ENCODE measurements around the gene MYCN.

Gene MYCN

DNA sequence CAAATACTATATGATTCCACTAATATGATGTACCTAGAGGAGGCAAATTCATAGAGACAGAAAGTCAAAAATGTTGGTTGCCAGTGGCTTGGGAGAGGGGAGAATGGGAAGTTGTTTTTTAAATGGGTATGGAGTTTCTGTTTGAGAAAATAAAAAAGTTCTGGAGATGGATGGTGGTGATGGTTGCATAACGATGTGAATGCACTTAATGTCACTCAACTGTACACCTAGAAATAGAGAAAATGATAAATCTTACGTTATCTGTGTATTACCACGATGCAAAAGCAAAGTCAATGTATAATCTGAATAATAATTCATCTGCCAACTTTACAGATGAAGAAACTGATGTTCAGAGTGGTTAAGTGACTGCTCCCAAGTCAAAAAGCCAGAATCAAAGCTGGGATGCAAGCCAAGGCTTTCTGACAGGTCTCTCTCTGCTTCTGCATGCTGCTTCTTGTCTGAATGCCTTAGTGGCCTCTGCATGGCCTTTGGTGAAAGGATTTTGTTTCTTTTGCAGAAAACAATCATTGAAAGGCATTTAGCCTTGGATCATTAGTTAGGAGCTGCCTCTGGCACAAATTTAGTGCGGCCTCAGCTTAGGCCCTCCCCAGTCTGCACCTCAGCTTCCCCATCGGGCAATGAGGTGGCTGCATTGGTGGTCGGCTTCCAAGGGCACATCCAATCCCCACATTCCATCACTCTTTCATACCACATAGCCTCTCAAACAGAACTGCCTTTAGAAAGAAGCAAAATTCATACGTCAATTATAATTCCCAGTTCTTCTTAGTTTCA lies 46.5 kb upstream of the MYCN start:
- H3K4me2 ChIP-seq (ENCODE audit: low read length) = no peak overlapping the region
- no peak overlapping the region for H3K4me3 ChIP-seq (ENCODE audit: low read depth, low read length)
- no peaks in the 10 kb centered on the region for H3K27me3 ChIP-seq (ENCODE audit: control insufficient read depth, insufficient read depth, low read length)
- no peaks in the 10 kb centered on the region for H3K36me3 ChIP-seq (ENCODE audit: control insufficient read depth, insufficient read depth, low read length)
- no peak overlapping the region for H3K9ac ChIP-seq
- no peak overlapping the region for H3K27ac ChIP-seq
- no peaks in the 10 kb centered on the region for H3K9me3 ChIP-seq (ENCODE audit: control insufficient read depth, low read length)
- no peaks in the 10 kb centered on the region for H3K79me2 ChIP-seq
- TF ChIP-seq, protein P1, sequence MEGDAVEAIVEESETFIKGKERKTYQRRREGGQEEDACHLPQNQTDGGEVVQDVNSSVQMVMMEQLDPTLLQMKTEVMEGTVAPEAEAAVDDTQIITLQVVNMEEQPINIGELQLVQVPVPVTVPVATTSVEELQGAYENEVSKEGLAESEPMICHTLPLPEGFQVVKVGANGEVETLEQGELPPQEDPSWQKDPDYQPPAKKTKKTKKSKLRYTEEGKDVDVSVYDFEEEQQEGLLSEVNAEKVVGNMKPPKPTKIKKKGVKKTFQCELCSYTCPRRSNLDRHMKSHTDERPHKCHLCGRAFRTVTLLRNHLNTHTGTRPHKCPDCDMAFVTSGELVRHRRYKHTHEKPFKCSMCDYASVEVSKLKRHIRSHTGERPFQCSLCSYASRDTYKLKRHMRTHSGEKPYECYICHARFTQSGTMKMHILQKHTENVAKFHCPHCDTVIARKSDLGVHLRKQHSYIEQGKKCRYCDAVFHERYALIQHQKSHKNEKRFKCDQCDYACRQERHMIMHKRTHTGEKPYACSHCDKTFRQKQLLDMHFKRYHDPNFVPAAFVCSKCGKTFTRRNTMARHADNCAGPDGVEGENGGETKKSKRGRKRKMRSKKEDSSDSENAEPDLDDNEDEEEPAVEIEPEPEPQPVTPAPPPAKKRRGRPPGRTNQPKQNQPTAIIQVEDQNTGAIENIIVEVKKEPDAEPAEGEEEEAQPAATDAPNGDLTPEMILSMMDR (IDR thresholded peaks at IDR 0.05) = no peak
- no peaks in the 10 kb centered on the region for H3K4me1 ChIP-seq
- H2AFZ ChIP-seq = no peak overlapping the region

DNA sequence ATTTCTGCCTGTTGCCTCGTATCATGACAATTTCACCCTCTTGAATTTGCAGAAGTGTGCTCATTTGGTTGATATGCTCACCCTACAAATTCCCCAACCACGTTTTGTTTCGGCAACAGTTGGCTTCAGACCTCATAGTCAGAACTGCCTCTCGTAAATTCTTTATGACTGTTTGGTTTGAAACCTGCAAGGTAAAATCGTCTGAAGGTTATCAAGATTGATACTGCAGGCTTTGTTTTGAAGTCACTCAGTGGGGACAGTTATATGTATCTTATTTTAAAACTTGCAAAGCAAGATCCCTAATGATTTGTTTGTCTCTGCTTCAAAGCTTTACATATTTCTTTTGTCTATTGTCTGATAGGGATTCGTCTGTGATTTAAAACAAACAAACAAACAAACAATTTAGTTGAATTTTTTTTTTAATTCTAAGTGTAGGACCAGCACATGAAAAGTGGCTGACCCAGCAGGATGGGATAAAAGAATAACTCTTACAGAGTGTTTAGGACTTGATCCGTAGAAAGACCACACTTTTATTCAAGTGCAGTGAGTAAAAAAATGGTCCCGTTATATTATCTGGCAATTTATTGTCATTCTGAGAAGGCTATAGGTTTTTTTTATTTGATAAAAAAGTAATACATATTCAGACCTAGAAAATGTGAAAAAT lies 45.7 kb upstream of the MYCN start:
- Histone ChIP-seq H3K4me1 (no peaks in the 10 kb centered on the region), H3K36me3 (ENCODE audit: control insufficient read depth, insufficient read depth, low read length) (no peaks in the 10 kb centered on the region), H3K27ac (no peak overlapping the region), H3K9me3 (ENCODE audit: control insufficient read depth, low read length) (no peaks in the 10 kb centered on the region), H3K79me2 (no peaks in the 10 kb centered on the region), H3K9ac (no peak overlapping the region), H2AFZ (no peak overlapping the region), H3K4me2 (ENCODE audit: low read length) (no peak overlapping the region), H3K27me3 (ENCODE audit: control insufficient read depth, insufficient read depth, low read length) (no peaks in the 10 kb centered on the region), H3K4me3 (ENCODE audit: low read depth, low read length) (no peak overlapping the region)
- TF ChIP-seq, protein P1 (IDR thresholded peaks at IDR 0.05) = no peak

DNA sequence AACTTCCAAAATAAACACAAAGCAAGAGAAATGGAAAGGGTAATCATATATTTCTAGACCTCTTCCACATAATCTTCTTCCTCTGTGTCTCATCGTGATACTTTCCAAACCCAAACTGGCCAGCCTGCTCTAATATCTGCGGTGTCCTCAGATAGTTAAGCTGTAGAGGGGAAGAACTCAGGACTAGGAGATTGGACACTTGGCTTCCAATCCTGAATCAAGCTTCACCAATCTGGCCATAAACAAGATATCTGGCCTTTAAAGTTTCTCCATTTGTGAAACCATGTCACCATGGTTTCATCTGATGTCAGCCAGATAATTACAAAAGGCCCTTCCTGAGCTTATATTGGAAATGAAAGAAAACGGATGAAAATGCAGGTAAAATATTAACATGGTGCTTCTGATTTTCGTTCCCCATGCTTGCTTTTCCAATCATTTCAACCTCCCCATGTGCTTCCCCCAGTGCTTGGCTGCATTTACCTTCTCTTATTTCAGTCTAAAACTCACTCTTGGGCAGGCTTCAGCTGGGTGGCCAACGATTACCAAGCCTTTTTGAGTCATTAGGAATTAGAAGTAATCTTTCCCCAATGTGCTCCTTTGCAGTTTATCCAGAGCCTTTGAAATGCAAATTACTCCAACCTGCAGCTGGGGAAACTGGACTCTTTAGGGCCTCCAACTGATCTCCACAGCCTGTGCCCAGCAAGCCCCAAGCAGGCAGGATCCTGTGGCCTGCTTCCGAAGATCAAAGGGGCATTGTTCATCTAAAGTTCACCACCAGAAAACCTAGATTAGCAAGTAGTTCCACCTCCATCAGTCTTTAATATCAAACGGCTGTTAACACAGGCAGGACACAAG lies 44.5 kb upstream of the MYCN start:
- Histone ChIP-seq H3K4me3 (ENCODE audit: low read depth, low read length) (no peak overlapping the region), H3K9ac (no peak overlapping the region), H3K36me3 (ENCODE audit: control insufficient read depth, insufficient read depth, low read length) (no peaks in the 10 kb centered on the region), H3K9me3 (ENCODE audit: control insufficient read depth, low read length) (no peaks in the 10 kb centered on the region), H3K4me2 (ENCODE audit: low read length) (no peak overlapping the region), H3K79me2 (no peaks in the 10 kb centered on the region), H3K27ac (no peak overlapping the region), H3K4me1 (no peaks in the 10 kb centered on the region), H2AFZ (no peak overlapping the region), H3K27me3 (ENCODE audit: control insufficient read depth, insufficient read depth, low read length) (no peaks in the 10 kb centered on the region)
- TF ChIP-seq, protein P1 (IDR thresholded peaks at IDR 0.05) = no peak

DNA sequence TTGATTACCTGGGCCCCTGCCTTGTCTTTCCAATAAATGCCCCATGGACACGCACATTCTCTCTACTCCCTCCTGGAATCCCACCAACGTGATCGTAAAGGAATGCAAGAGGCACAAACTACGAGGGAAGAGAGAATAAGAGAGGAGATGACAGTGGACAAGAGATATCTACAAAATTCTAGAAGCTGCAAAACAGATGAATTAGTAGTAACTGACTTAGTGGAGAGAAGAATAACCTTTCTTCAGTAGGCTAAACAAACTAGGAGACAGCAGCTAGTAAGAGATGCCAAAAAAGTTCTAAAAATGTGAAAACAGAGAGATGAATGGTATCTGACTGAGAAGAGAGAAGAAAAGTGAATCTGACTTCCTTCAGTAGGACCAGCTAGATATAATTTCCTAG lies 43.5 kb upstream of the MYCN start:
- no peaks in the 10 kb centered on the region for H3K9me3 ChIP-seq (ENCODE audit: control insufficient read depth, low read length)
- TF ChIP-seq, protein P1 (IDR thresholded peaks at IDR 0.05) = no peak
- H2AFZ ChIP-seq = no peak overlapping the region
- no peak overlapping the region for H3K4me3 ChIP-seq (ENCODE audit: low read depth, low read length)
- no peaks in the 10 kb centered on the region for H3K79me2 ChIP-seq
- no peak overlapping the region for H3K27ac ChIP-seq
- no peaks in the 10 kb centered on the region for H3K4me1 ChIP-seq
- no peaks in the 10 kb centered on the region for H3K27me3 ChIP-seq (ENCODE audit: control insufficient read depth, insufficient read depth, low read length)
- H3K4me2 ChIP-seq (ENCODE audit: low read length) = no peak overlapping the region
- no peaks in the 10 kb centered on the region for H3K36me3 ChIP-seq (ENCODE audit: control insufficient read depth, insufficient read depth, low read length)
- H3K9ac ChIP-seq = no peak overlapping the region

Data from parathyroid adenoma (tissue), 2 donors.